Kidney (tissue), 14 donors: ENCODE results near the gene PDE4C. TPM values are rescaled to one million over a fixed set of nuclear protein-coding genes. Genes with fewer than 3 reads are reported as not detected.

Experiments
- DNase-seq, 5 donors: peaks; one replicate each; pipeline ENCODE4 v3.0.0-alpha.2; 2013 to 2020
- FAIRE-seq: peaks from 2 replicates; lab custom pipeline; 2012; peaks lifted over from hg19 to GRCh38; lab: Jason Lieb, UNC
- H3K27ac ChIP-seq, 2 donors: one replicate each; pipeline ENCODE4 v1.7.0; 2013; ENCODE audit warnings: low read depth in 2 of 2, low read length in 2 of 2, inconsistent platforms in 1 of 2
- H3K27me3 ChIP-seq: one replicate; pipeline ENCODE4 v1.7.1; 2013; ENCODE audit warnings: low read length, inconsistent platforms; ENCODE audit not compliant: control insufficient read depth, insufficient read depth
- H3K36me3 ChIP-seq, 3 donors: one replicate each; pipeline versions ENCODE4 v1.7.0 to v1.7.1; 2013; ENCODE audit warnings: low read length in 3 of 3, control low read depth in 1 of 3, inconsistent platforms in 1 of 3; ENCODE audit not compliant: insufficient read depth in 3 of 3, control insufficient read depth in 2 of 3
- H3K4me1 ChIP-seq, 3 donors: one replicate each; pipeline versions ENCODE4 v1.7.0 to v1.7.1; 2013; ENCODE audit warnings: low read length in 3 of 3, inconsistent platforms in 1 of 3, low read depth in 1 of 3; ENCODE audit not compliant: control insufficient read depth in 2 of 3, insufficient read depth in 2 of 3
- H3K4me3 ChIP-seq, 3 donors: one replicate each; pipeline versions ENCODE4 v1.7.0 to v1.8.1; 2013; ENCODE audit warnings: low read length in 3 of 3, control low read depth in 1 of 3, inconsistent platforms in 1 of 3
- H3K9ac ChIP-seq, 3 donors: one replicate each; pipeline versions ENCODE4 v1.7.0 to v1.7.1; 2013; ENCODE audit warnings: low read length in 3 of 3, control low read depth in 1 of 3, inconsistent platforms in 1 of 3
- H3K9me3 ChIP-seq, 3 donors: one replicate each; pipeline versions ENCODE4 v1.7.0 to v1.7.1; 2013; ENCODE audit warnings: low read length in 3 of 3, control low read depth in 1 of 3, inconsistent platforms in 1 of 3; ENCODE audit not compliant: control insufficient read depth in 2 of 3, insufficient read depth in 1 of 3
- intact Hi-C: fragments of 100-400 bp; cut with DNase I; formaldehyde crosslinking; loops from one replicate; pipeline ENCODE4 v1.11.1; 2022
- polyA plus RNA-seq: library from polyadenylated mRNA; stranded (reverse); fragments of 350-450 nt; fragmentation: Illumina TruSeq; extraction: RNeasy Lipid Tissue Mini Kit (QIAGEN cat#74804); gene quantifications from one replicate; pipeline ENCODE4 v1.2.3, GENCODE V29; 2014; ENCODE audit warnings: low read depth, low replicate concordance; ENCODE audit not compliant: insufficient read depth
- total RNA-seq: library from RNA; stranded (reverse); fragmentation: NEBNext Ultra II Directional; extraction: Animal tissue kit (Norgen Biotek cat#: 25700); gene quantifications from one replicate; pipeline ENCODE4 v1.2.1, GENCODE V29; 2021
- TF ChIP-seq, protein P1 (sequence below): IDR thresholded peaks from 3 replicates; pipeline ENCODE4 v1.5.1; 2012; ENCODE audit warnings: mild to moderate bottlenecking, moderate library complexity, borderline replicate concordance; ENCODE audit not compliant: insufficient read depth; ENCODE audit errors: extremely low read depth
- donor health status: control.
- donor health status: control.
- donor health status: control.
- donor health status: control.
- donor health status: control.
- donor health status: DM: yes; HTN: yes; CAD: no.
- donor health status: Normal renal cell carcinoma (clear cell type).

Gene PDE4C
- total and polyA plus RNA-seq, 2 donors from 2014 or later, result 2.0 TPM; not detected in 1

DNA sequence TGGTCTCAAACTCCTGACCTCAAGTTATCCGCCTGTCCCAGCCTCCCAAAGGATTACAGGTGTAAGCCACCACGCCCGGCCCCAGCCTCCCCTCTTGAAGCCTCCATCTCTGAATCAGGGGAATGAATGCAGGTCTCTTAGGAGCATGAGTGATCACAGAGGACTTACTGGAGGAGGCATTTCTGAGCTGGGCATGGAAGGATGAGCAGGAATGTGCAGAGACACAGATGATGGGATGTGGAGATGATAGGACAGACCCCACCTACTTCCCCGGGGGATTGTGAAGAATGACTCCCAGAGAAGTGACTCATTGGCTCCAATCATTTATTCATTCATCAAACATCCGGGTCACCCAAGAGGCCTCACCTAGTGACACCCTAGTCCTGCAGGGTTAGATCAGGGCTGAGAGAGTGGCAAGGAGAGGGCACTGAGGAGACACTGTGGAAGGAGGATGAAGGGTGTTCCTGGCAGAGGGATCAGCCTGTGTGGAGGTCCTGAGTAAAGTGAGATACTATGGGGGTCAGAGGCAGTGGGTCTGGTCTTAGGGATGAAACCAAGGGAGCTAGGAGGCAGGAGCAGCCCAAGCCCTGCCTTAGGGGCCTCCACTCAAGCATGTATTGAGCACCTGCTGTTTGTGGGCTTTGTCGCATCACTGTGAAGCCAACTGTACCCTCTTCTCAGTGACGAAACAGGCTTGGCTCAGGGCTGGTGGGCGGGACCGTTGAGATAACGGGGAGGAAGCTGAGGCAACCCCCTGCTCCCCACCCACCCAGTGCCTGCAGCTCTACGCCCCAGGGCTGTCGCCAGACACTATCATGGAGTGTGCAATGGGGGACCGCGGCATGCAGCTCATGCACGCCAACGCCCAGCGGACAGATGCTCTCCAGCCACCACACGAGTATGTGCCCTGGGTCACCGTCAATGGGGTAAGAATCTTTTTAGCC lies 49.6 kb downstream of the PDE4C start:
- FAIRE-seq (no peak), DNase-seq (no peak)
- H3K36me3 ChIP-seq, result no peaks in the 10 kb centered on the region
- H3K27me3 ChIP-seq, result no peaks in the 10 kb centered on the region
- H3K9ac ChIP-seq, result no peak overlapping the region
- no peak overlapping the region for H3K27ac ChIP-seq
- H3K4me1 ChIP-seq, result peaks cover 0 to 5% (median 4%) of the 10 kb centered on the region in 3 donors
- no peaks in the 10 kb centered on the region for H3K9me3 ChIP-seq
- H3K4me3 ChIP-seq, result no peak overlapping the region
- intact Hi-C loops, result no loop called here
- TF ChIP-seq, protein P1, sequence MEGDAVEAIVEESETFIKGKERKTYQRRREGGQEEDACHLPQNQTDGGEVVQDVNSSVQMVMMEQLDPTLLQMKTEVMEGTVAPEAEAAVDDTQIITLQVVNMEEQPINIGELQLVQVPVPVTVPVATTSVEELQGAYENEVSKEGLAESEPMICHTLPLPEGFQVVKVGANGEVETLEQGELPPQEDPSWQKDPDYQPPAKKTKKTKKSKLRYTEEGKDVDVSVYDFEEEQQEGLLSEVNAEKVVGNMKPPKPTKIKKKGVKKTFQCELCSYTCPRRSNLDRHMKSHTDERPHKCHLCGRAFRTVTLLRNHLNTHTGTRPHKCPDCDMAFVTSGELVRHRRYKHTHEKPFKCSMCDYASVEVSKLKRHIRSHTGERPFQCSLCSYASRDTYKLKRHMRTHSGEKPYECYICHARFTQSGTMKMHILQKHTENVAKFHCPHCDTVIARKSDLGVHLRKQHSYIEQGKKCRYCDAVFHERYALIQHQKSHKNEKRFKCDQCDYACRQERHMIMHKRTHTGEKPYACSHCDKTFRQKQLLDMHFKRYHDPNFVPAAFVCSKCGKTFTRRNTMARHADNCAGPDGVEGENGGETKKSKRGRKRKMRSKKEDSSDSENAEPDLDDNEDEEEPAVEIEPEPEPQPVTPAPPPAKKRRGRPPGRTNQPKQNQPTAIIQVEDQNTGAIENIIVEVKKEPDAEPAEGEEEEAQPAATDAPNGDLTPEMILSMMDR, result no peak

DNA sequence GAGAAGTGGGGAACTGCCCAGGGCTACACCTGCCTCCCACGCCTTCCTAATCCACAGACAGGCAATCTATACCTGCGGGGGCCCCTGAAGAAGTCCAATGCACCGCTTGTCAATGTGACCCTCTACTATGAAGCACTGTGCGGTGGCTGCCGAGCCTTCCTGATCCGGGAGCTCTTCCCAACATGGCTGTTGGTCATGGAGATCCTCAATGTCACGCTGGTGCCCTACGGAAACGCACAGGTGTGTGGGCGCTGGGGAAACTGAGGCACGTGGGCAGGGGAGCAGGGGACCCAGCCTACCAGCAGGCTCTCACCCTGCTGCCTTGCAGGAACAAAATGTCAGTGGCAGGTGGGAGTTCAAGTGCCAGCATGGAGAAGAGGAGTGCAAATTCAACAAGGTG lies 51.3 kb downstream of the PDE4C start:
- intact Hi-C loops, result no loop called here
- Histone ChIP-seq H3K27ac (no peak overlapping the region), H3K9ac (no peak overlapping the region), H3K4me3 (peak overlapping the region in 1 of 3 donors; percentile 57), H3K27me3 (no peaks in the 10 kb centered on the region), H3K4me1 (peaks cover 0 to 5% (median 4%) of the 10 kb centered on the region in 3 donors), H3K9me3 (no peaks in the 10 kb centered on the region), H3K36me3 (no peaks in the 10 kb centered on the region)
- TF ChIP-seq, protein P1, result no peak
- DNase-seq (peak in 1 of 5 donors; percentile 31), FAIRE-seq (no peak)

Other genes with a start within 250 kb of the PDE4C start
- gene ARRDC2, start 218.3 kb downstream of the PDE4C start, total RNA-seq, result 68.4 TPM
- 20.8 TPM for gene ARRDC2, start 218.3 kb downstream of the PDE4C start, polyA plus RNA-seq
- 3.2 TPM for gene IL12RB1, start 139.5 kb downstream of the PDE4C start, total RNA-seq
- gene IL12RB1, start 139.5 kb downstream of the PDE4C start, polyA plus RNA-seq, result 0.45 TPM
- 16.0 TPM for gene MAST3, start 128.7 kb downstream of the PDE4C start, total RNA-seq
- gene MAST3, start 128.7 kb downstream of the PDE4C start, polyA plus RNA-seq, result 5.6 TPM
- 29.6 TPM for gene PIK3R2, start 73.3 kb downstream of the PDE4C start, total RNA-seq
- gene PIK3R2, start 73.3 kb downstream of the PDE4C start, polyA plus RNA-seq, result 10.1 TPM
- gene IFI30, start 52.6 kb downstream of the PDE4C start, total RNA-seq, result 109 TPM
- gene IFI30, start 52.6 kb downstream of the PDE4C start, polyA plus RNA-seq, result 173 TPM
- gene MPV17L2, start 33.2 kb downstream of the PDE4C start, total RNA-seq, result 11.5 TPM
- gene MPV17L2, start 33.2 kb downstream of the PDE4C start, polyA plus RNA-seq, result 31.1 TPM
- gene RAB3A, start 22.4 kb downstream of the PDE4C start, total RNA-seq, result 5.2 TPM
- 10.5 TPM for gene RAB3A, start 22.4 kb downstream of the PDE4C start, polyA plus RNA-seq
- gene IQCN, start 48.0 kb upstream of the PDE4C start, total RNA-seq, result 6.3 TPM
- 0.82 TPM for gene IQCN, start 48.0 kb upstream of the PDE4C start, polyA plus RNA-seq
- gene JUND, start 55.2 kb upstream of the PDE4C start, total RNA-seq, result 181 TPM
- gene JUND, start 55.2 kb upstream of the PDE4C start, polyA plus RNA-seq, result 117 TPM
- 87.7 TPM for gene LSM4, start 96.6 kb upstream of the PDE4C start, total RNA-seq
- gene LSM4, start 96.6 kb upstream of the PDE4C start, polyA plus RNA-seq, result 245 TPM
- gene PGPEP1, start 114.2 kb upstream of the PDE4C start, total RNA-seq, result 54.5 TPM
- 76.1 TPM for gene PGPEP1, start 114.2 kb upstream of the PDE4C start, polyA plus RNA-seq
- 51.2 TPM for gene GDF15, start 159.7 kb upstream of the PDE4C start, total RNA-seq
- gene GDF15, start 159.7 kb upstream of the PDE4C start, polyA plus RNA-seq, result 154 TPM
- 13.1 TPM for gene LRRC25, start 171.2 kb upstream of the PDE4C start, total RNA-seq
- gene LRRC25, start 171.2 kb upstream of the PDE4C start, polyA plus RNA-seq, result 2.7 TPM
- gene SSBP4, start 193.0 kb upstream of the PDE4C start, total RNA-seq, result 64.9 TPM
- 74.9 TPM for gene SSBP4, start 193.0 kb upstream of the PDE4C start, polyA plus RNA-seq
- gene ISYNA1, start 211.7 kb upstream of the PDE4C start, total RNA-seq, result 68.6 TPM
- gene ISYNA1, start 211.7 kb upstream of the PDE4C start, polyA plus RNA-seq, result 101 TPM